ENCODE data around the gene TMEM170A.
"Not testable (repeated sequence)": the region's sequence is repeated elsewhere in the genome, so short reads cannot be mapped to it uniquely, and the experiment has no call there.

Gene TMEM170A

GRCh38 chr16:75479421-75479990 lies 15.0 kb upstream of the TMEM170A start:
- no peak for DNase-seq

- DNase-seq: no peak
Observed at GRCh38 chr16:75478480-75479345, 14.2 kb upstream of the TMEM170A start.

- no peak for DNase-seq
Observed at GRCh38 chr16:75477680-75478473, 13.4 kb upstream of the TMEM170A start.

GRCh38 chr16:75476817-75477216 lies 12.3 kb upstream of the TMEM170A start:
- DNase-seq: no peak

GRCh38 chr16:75475420-75475847 lies 10.9 kb upstream of the TMEM170A start:
- no peak for DNase-seq

GRCh38 chr16:75472908-75473877 lies 8.7 kb upstream of the TMEM170A start:
- no peak for DNase-seq

GRCh38 chr16:75471723-75472633 lies 7.5 kb upstream of the TMEM170A start:
- no peak for DNase-seq

GRCh38 chr16:75466760-75467159 lies 2.3 kb upstream of the TMEM170A start:
- DNase-seq: no peak

- not testable (repeated sequence) for DNase-seq
Observed at GRCh38 chr16:75463389-75464121, 934 bp downstream of the TMEM170A start.

- DNase-seq: no peak
Observed at GRCh38 chr16:75462806-75463205, 1.7 kb downstream of the TMEM170A start.

- DNase-seq: no peak
Observed at GRCh38 chr16:75461575-75461974, 2.9 kb downstream of the TMEM170A start.

GRCh38 chr16:75460446-75460845 lies 4.0 kb downstream of the TMEM170A start:
- no peak for DNase-seq

- no peak for DNase-seq
Observed at GRCh38 chr16:75459691-75460090, 4.8 kb downstream of the TMEM170A start.

GRCh38 chr16:75458439-75458838 lies 6.0 kb downstream of the TMEM170A start:
- no peak for DNase-seq

- no peak for DNase-seq
Observed at GRCh38 chr16:75458029-75458428, 6.5 kb downstream of the TMEM170A start.

GRCh38 chr16:75457485-75458021 lies 6.9 kb downstream of the TMEM170A start:
- no peak for DNase-seq

GRCh38 chr16:75456971-75457370 lies 7.5 kb downstream of the TMEM170A start:
- DNase-seq: no peak

GRCh38 chr16:75456486-75456885 lies 8.0 kb downstream of the TMEM170A start:
- not testable (repeated sequence) for DNase-seq

GRCh38 chr16:75455677-75456076 lies 8.8 kb downstream of the TMEM170A start:
- DNase-seq: no peak
